H9 (cell line): ENCODE measurements around the gene WDR37. TPM values are rescaled to one million over a fixed set of nuclear protein-coding genes. Genes with fewer than 3 reads are reported as not detected.

Experiments
- DNase-seq: peaks from one replicate; pipeline ENCODE4 v3.0.0-alpha.2; 2017
- H2AFZ ChIP-seq: one replicate; pipeline ENCODE4 v1.6.1; 2013; ENCODE audit warnings: mild to moderate bottlenecking, low read length, control low read depth, moderate library complexity
- H2AK5ac ChIP-seq: 2 replicates; pipeline ENCODE4 v1.6.1; 2013; ENCODE audit warnings: low read length, control low read depth, mixed read lengths; ENCODE audit not compliant: insufficient read length
- H2BK120ac ChIP-seq: one replicate; pipeline ENCODE4 v1.6.1; 2013; ENCODE audit warnings: low read depth, mild to moderate bottlenecking, low read length, control low read depth, inconsistent platforms; ENCODE audit not compliant: poor library complexity, severe bottlenecking
- H2BK12ac ChIP-seq: 2 replicates; pipeline ENCODE4 v1.6.1; 2013; ENCODE audit warnings: low read length, control low read depth, mixed read lengths, low read depth; ENCODE audit not compliant: insufficient read length
- H2BK15ac ChIP-seq: 2 replicates; pipeline ENCODE4 v1.6.1; 2013; ENCODE audit warnings: low read depth, low read length, control low read depth
- H2BK20ac ChIP-seq: one replicate; pipeline ENCODE4 v1.6.1; 2013; ENCODE audit warnings: low read depth, mild to moderate bottlenecking, low read length, control low read depth, inconsistent platforms; ENCODE audit not compliant: poor library complexity, severe bottlenecking
- H2BK5ac ChIP-seq: 2 replicates; pipeline ENCODE4 v1.6.1; 2013; ENCODE audit warnings: low read length, control low read depth, mixed read lengths; ENCODE audit not compliant: insufficient read length
- H3K14ac ChIP-seq: 2 replicates; pipeline ENCODE4 v1.6.1; 2013; ENCODE audit warnings: low read length, control low read depth; ENCODE audit not compliant: insufficient read depth
- H3K18ac ChIP-seq: 2 replicates; pipeline ENCODE4 v1.6.1; 2013; ENCODE audit warnings: low read depth, mild to moderate bottlenecking, mixed read lengths, low read length, control low read depth; ENCODE audit not compliant: insufficient read length
- H3K23ac ChIP-seq: 2 replicates; pipeline ENCODE4 v1.6.1; 2013; ENCODE audit warnings: low read length, control low read depth, mixed read lengths, low read depth; ENCODE audit not compliant: insufficient read length
- H3K23me2 ChIP-seq: 2 replicates; pipeline ENCODE4 v1.6.1; 2013; ENCODE audit warnings: low read depth, mild to moderate bottlenecking, mixed read lengths, low read length, control low read depth; ENCODE audit not compliant: insufficient read length, poor library complexity, severe bottlenecking
- H3K27ac ChIP-seq: 2 replicates; pipeline ENCODE4 v1.5.1; 2013; ENCODE audit warnings: low read length, control low read depth, mixed read lengths, low read depth; ENCODE audit not compliant: insufficient read length
- H3K27me3 ChIP-seq: 2 replicates; pipeline ENCODE4 v1.6.1; 2013; ENCODE audit warnings: low read length, control low read depth, inconsistent platforms; ENCODE audit not compliant: insufficient read depth
- H3K4ac ChIP-seq: 2 replicates; pipeline ENCODE4 v1.6.1; 2013; ENCODE audit warnings: low read depth, mild to moderate bottlenecking, control low read depth, inconsistent platforms, low read length, moderate library complexity
- H3K4me1 ChIP-seq: 2 replicates; pipeline ENCODE4 v1.6.1; 2013; ENCODE audit warnings: low read length, control low read depth, inconsistent platforms; ENCODE audit not compliant: insufficient read depth
- H3K4me2 ChIP-seq: 2 replicates; pipeline ENCODE4 v1.6.1; 2013; ENCODE audit warnings: low read length, control low read depth, mixed read lengths; ENCODE audit not compliant: insufficient read length, insufficient read depth
- H3K56ac ChIP-seq: 2 replicates; pipeline ENCODE4 v1.6.1; 2013; ENCODE audit warnings: low read depth, mild to moderate bottlenecking, mixed read lengths, low read length, control low read depth; ENCODE audit not compliant: insufficient read length
- H3K79me1 ChIP-seq: 2 replicates; pipeline ENCODE4 v1.6.1; 2013; ENCODE audit warnings: low read depth, mild to moderate bottlenecking, moderate library complexity, low read length, control low read depth, inconsistent platforms; ENCODE audit not compliant: insufficient read depth, poor library complexity, severe bottlenecking
- H3K79me2 ChIP-seq: 2 replicates; pipeline ENCODE4 v1.6.1; 2013; ENCODE audit warnings: low read length, control low read depth, inconsistent platforms; ENCODE audit not compliant: insufficient read depth
- H3K9ac ChIP-seq: 2 replicates; pipeline ENCODE4 v1.6.1; 2013; ENCODE audit warnings: low read length, control low read depth, mixed read lengths; ENCODE audit not compliant: insufficient read length; ENCODE audit errors: extremely low read depth
- H3K9me3 ChIP-seq: one replicate; pipeline ENCODE4 v1.6.1; 2013; ENCODE audit warnings: low read depth, low read length, inconsistent platforms; ENCODE audit not compliant: control insufficient read depth
- H3T11ph ChIP-seq: one replicate; pipeline ENCODE4 v1.6.1; 2013; ENCODE audit warnings: mild to moderate bottlenecking, low read length, control low read depth, inconsistent platforms
- H4K20me1 ChIP-seq: one replicate; pipeline ENCODE4 v1.6.1; 2013; ENCODE audit not compliant: control insufficient read depth, insufficient read length, insufficient read depth
- H4K5ac ChIP-seq: 2 replicates; pipeline ENCODE4 v1.6.1; 2013; ENCODE audit warnings: low read depth, mild to moderate bottlenecking, mixed read lengths, low read length, control low read depth; ENCODE audit not compliant: insufficient read length
- H4K8ac ChIP-seq: replicated peaks from 2 replicates; pipeline ENCODE4 v1.6.1; 2013; ENCODE audit warnings: low read length, control low read depth, mixed read lengths, low read depth; ENCODE audit not compliant: insufficient read length
- H4K91ac ChIP-seq: 2 replicates; pipeline ENCODE4 v1.6.1; 2013; ENCODE audit warnings: low read depth, mild to moderate bottlenecking, moderate library complexity, mixed read lengths, low read length, control low read depth; ENCODE audit not compliant: insufficient read length
- H3K27ac Mint-ChIP-seq, 3 experiments: 2 replicates in 2 of 3; 3 replicates in 1 of 3; pipeline ENCODE4 v1.8.0; 2020 to 2021; ENCODE audit warnings: mixed read lengths in 3 of 3, mild to moderate bottlenecking in 1 of 3, moderate library complexity in 1 of 3
- H3K27me3 Mint-ChIP-seq: 2 replicates; pipeline ENCODE4 v1.8.0; 2021; ENCODE audit warnings: low read depth, mild to moderate bottlenecking, moderate library complexity, mixed read lengths
- H3K36me3 Mint-ChIP-seq, 3 experiments: 2 replicates in 2 of 3; 3 replicates in 1 of 3; pipeline ENCODE4 v1.8.0; 2020 to 2021; ENCODE audit warnings: low read depth in 3 of 3, mixed read lengths in 3 of 3; ENCODE audit not compliant: insufficient read depth in 1 of 3
- H3K4me1 Mint-ChIP-seq, 2 experiments: 2 replicates each; pipeline ENCODE4 v1.8.0; 2020; ENCODE audit warnings: mixed read lengths in 2 of 2
- H3K4me3 Mint-ChIP-seq, 2 experiments: 2 replicates in 1 of 2; 3 replicates in 1 of 2; pipeline ENCODE4 v1.8.0; 2020 to 2021; ENCODE audit warnings: mild to moderate bottlenecking in 2 of 2, mixed read lengths in 2 of 2, moderate library complexity in 1 of 2
- H3K9me3 Mint-ChIP-seq, 2 experiments: 2 replicates in 1 of 2; 3 replicates in 1 of 2; pipeline ENCODE4 v1.8.0; 2020; ENCODE audit warnings: mild to moderate bottlenecking in 2 of 2, mixed read lengths in 2 of 2, moderate library complexity in 1 of 2
- CTCF ChIP-seq: fragments of 200-600 bp; sonication (generic); conservative IDR thresholded peaks from 3 replicates; pipeline ENCODE4 v1.8.0; 2021; ENCODE audit warnings: antibody characterized with exemption, mild to moderate bottlenecking
- WGBS: extraction: QIAGEN DNeasy Blood & Tissue Kit; methylation state at CpG from one replicate; pipeline ENCODE4 v1.1.7; 2013; ENCODE audit warnings: missing lambda C conversion rate, low lambda C conversion rate, mixed read lengths; ENCODE audit not compliant: insufficient read length; ENCODE audit errors: extremely low coverage; 5-methylcytosine and 5-hydroxymethylcytosine counted together
- total RNA-seq: library from RNA; stranded (reverse); gene quantifications from 2 replicates; pipeline ENCODE4 v1.2.1, GENCODE V29; 2021

The WDR37 gene
- total RNA-seq, 1 experiment from 2014 or later, result 13.1 TPM

- no CpG with 5 or more reads among the region's 37 CpGs for WGBS
- no peak for TF ChIP-seq CTCF
- Histone ChIP-seq H3K27me3 (no peaks in the 10 kb centered on the region), H2BK120ac (no peak overlapping the region), H3K27ac (no peak overlapping the region), H3K56ac (no peak overlapping the region), H4K5ac (peak overlapping the region; percentile 94), H3K23me2 (no peaks in the 10 kb centered on the region), H2BK20ac (no peak overlapping the region), H2AFZ (no peak overlapping the region), H3K9ac (no peak overlapping the region), H2BK5ac (peak overlapping the region; percentile 87), H4K8ac (peak overlapping the region; percentile 71), H3K9me3 (no peaks in the 10 kb centered on the region), H3K79me1 (no peaks in the 10 kb centered on the region), H2BK12ac (no peak overlapping the region), H2AK5ac (no peak overlapping the region), H4K91ac (no peak overlapping the region), H3K14ac (0 out of 2 replicates have a peak overlapping the region, but pooled peaks have one; percentile 27), H2BK15ac (no peak overlapping the region), H3K18ac (peak overlapping the region; percentile 59), H3K4me1 (no peaks in the 10 kb centered on the region), H3K4me2 (no peak overlapping the region), H3T11ph (no peak overlapping the region), H3K79me2 (no peaks in the 10 kb centered on the region), H4K20me1 (no peaks in the 10 kb centered on the region), H3K4ac (no peak overlapping the region), H3K23ac (peak overlapping the region; percentile 96)
- no peaks in the 10 kb centered on the region for H3K27me3 Mint-ChIP-seq
- peaks cover 23 to 52% (median 35%) of the 10 kb centered on the region in 3 experiments; a peak in 6 of 7 replicates for H3K36me3 Mint-ChIP-seq
- DNase-seq, result no peak
- peaks cover 8 to 17% of the 10 kb centered on the region in 2 experiments; a peak in 3 of 4 replicates for H3K4me1 Mint-ChIP-seq
- H3K9me3 Mint-ChIP-seq, result no peaks in the 10 kb centered on the region
- H3K27ac Mint-ChIP-seq, result peak overlapping the region in 2 of 3 experiments; percentile 59 to 86; a peak in 4 of 7 replicates
- H3K4me3 Mint-ChIP-seq, result no peak overlapping the region
Observed at GRCh38 chr10:1101946-1102345, 45.8 kb downstream of the WDR37 start.
